GM19099 (cell line): Measurements from ENCODE around the gene SH3RF2.

Experiments used
- POLR2A ChIP-seq: IDR thresholded peaks from 3 replicates; pipeline ENCODE4 v1.6.1; 2011; ENCODE audit warnings: low read depth; ENCODE audit not compliant: insufficient read length; ENCODE audit errors: extremely low read depth

The SH3RF2 gene

GRCh38 chr5:145942201-145942600 is 5.8 kb downstream of the SH3RF2 start:
- no peak for TF ChIP-seq POLR2A

GRCh38 chr5:145942749-145943148 is 6.4 kb downstream of the SH3RF2 start:
- TF ChIP-seq POLR2A: no peak

- no peak for TF ChIP-seq POLR2A
Observed at GRCh38 chr5:145943674-145944121, 7.3 kb downstream of the SH3RF2 start.

GRCh38 chr5:145944328-145944727 is 8.0 kb downstream of the SH3RF2 start:
- TF ChIP-seq POLR2A: no peak

- TF ChIP-seq POLR2A: no peak
Observed at GRCh38 chr5:145945620-145946111, 9.3 kb downstream of the SH3RF2 start.

GRCh38 chr5:145946112-145946861 is 9.9 kb downstream of the SH3RF2 start:
- TF ChIP-seq POLR2A: no peak

- no peak for TF ChIP-seq POLR2A
Observed at GRCh38 chr5:145947581-145947980, 11.2 kb downstream of the SH3RF2 start.

- no peak for TF ChIP-seq POLR2A
Observed at GRCh38 chr5:145948047-145948446, 11.7 kb downstream of the SH3RF2 start.

GRCh38 chr5:145948921-145949320 is 12.5 kb downstream of the SH3RF2 start:
- no peak for TF ChIP-seq POLR2A

GRCh38 chr5:145949474-145949873 is 13.1 kb downstream of the SH3RF2 start:
- no peak for TF ChIP-seq POLR2A

GRCh38 chr5:145951071-145951470 is 14.7 kb downstream of the SH3RF2 start:
- no peak for TF ChIP-seq POLR2A

- TF ChIP-seq POLR2A: no peak
Observed at GRCh38 chr5:145953202-145953601, 16.8 kb downstream of the SH3RF2 start.

- TF ChIP-seq POLR2A: no peak
Observed at GRCh38 chr5:145957388-145957787, 21.0 kb downstream of the SH3RF2 start.

- no peak for TF ChIP-seq POLR2A
Observed at GRCh38 chr5:145958436-145958835, 22.1 kb downstream of the SH3RF2 start.

GRCh38 chr5:145960166-145960565 is 23.8 kb downstream of the SH3RF2 start:
- no peak for TF ChIP-seq POLR2A

GRCh38 chr5:145960848-145961600 is 24.6 kb downstream of the SH3RF2 start:
- TF ChIP-seq POLR2A: no peak

GRCh38 chr5:145962001-145962400 is 25.6 kb downstream of the SH3RF2 start:
- TF ChIP-seq POLR2A: no peak

- TF ChIP-seq POLR2A: no peak
Observed at GRCh38 chr5:145965804-145966203, 29.4 kb downstream of the SH3RF2 start.
